Right lobe of liver (tissue), 6 donors: Measurements from ENCODE around the gene CLEC5A. TPM values are rescaled to one million over a fixed set of nuclear protein-coding genes. Genes with fewer than 3 reads are reported as not detected.

ENCODE experiments used
- ATAC-seq, 4 donors: fragments of 200-7000 bp; cut with Tn5 transposase; one replicate each; pipeline ENCODE4 v1.9.1; 2020; ENCODE audit warnings: mild to moderate bottlenecking in 4 of 4, moderate library complexity in 4 of 4
- DNase-seq, 3 donors: peaks; one replicate each; pipeline ENCODE4 v3.0.0-alpha.2; 2020
- H3K27ac ChIP-seq, 3 donors: fragments of 200-600 bp; one replicate each; pipeline ENCODE4 v1.8.0; 2022
- H3K27me3 ChIP-seq, 2 donors: fragments of 200-600 bp; one replicate each; pipeline ENCODE4 v1.8.0; 2022
- H3K36me3 ChIP-seq, 4 donors: fragments of 200-600 bp; sonication (generic) in 1 of 4; one replicate each; pipeline versions ENCODE4 v1.5.1 to v1.8.0; 2017 to 2022; ENCODE audit warnings: control low read depth in 1 of 4
- H3K4me1 ChIP-seq, 4 donors: fragments of 200-600 bp; sonication (generic) in 1 of 4; one replicate each; pipeline versions ENCODE4 v1.5.1 to v1.8.0; 2017 to 2022; ENCODE audit warnings: control low read depth in 1 of 4
- H3K4me3 ChIP-seq, 3 donors: fragments of 200-600 bp; one replicate each; pipeline ENCODE4 v1.8.0; 2022
- H3K9me3 ChIP-seq, 4 donors: fragments of 200-600 bp; sonication (generic) in 1 of 4; one replicate each; pipeline versions ENCODE4 v1.5.1 to v1.8.0; 2017 to 2022; ENCODE audit warnings: control low read depth in 1 of 4
- POLR2A ChIP-seq: fragments of 450-650 bp; IDR thresholded peaks from one replicate; pipeline ENCODE4 v1.6.1; 2017; ENCODE audit warnings: antibody characterized with exemption, mild to moderate bottlenecking
- WGBS: methylation state at CpG from one replicate; pipeline ENCODE4 v1.1.6; 2018; ENCODE audit warnings: low coverage, low lambda C conversion rate; ENCODE audit not compliant: insufficient coverage; ENCODE audit errors: missing lambda C conversion rate; 5-methylcytosine and 5-hydroxymethylcytosine counted together
- intact Hi-C, 2 donors: fragments of 100-400 bp; cut with DNase I; formaldehyde crosslinking; loops; one replicate each; pipeline versions ENCODE4 v1.11.2 to v1.14.1; 2022
- total RNA-seq, 6 experiments: library from RNA; depleted of rRNA in 2 of 6; stranded (reverse); fragments of >200 nt in 2 of 6; fragmentation: NEBNext Ultra II Directional in 3 of 6; extraction: Animal tissue kit (Norgen Biotek cat#: 25700) in 3 of 6; gene quantifications; one replicate each; pipeline versions ENCODE4 v1.1.0 to v1.2.4, GENCODE V29; 2016 to 2023
- TF ChIP-seq, protein P1 (sequence below), 4 donors: fragments of 200-600 bp in 3 of 4; fragments of 450-650 bp in 1 of 4; IDR thresholded peaks; one replicate each; pipeline versions ENCODE4 v1.5.1 to v1.8.0; 2016 to 2022; ENCODE audit warnings: antibody characterized with exemption in 4 of 4, mild to moderate bottlenecking in 2 of 4
- donor health status: DM: no; HTN: yes; CAD: no.
- donor health status: DM: no; HTN: no; CAD: no.
- donor health status: DM: no; HTN: no; CAD: no.
- donor health status: DM: no; HTN: yes; CAD: no.
- donor health status: DM: no; HTN: yes; CAD: no.

CLEC5A gene
- total RNA-seq, 6 experiments from 2014 or later, result 0.27 to 1.2 (median 0.92) TPM; not detected in 1

- TF ChIP-seq, protein P1, sequence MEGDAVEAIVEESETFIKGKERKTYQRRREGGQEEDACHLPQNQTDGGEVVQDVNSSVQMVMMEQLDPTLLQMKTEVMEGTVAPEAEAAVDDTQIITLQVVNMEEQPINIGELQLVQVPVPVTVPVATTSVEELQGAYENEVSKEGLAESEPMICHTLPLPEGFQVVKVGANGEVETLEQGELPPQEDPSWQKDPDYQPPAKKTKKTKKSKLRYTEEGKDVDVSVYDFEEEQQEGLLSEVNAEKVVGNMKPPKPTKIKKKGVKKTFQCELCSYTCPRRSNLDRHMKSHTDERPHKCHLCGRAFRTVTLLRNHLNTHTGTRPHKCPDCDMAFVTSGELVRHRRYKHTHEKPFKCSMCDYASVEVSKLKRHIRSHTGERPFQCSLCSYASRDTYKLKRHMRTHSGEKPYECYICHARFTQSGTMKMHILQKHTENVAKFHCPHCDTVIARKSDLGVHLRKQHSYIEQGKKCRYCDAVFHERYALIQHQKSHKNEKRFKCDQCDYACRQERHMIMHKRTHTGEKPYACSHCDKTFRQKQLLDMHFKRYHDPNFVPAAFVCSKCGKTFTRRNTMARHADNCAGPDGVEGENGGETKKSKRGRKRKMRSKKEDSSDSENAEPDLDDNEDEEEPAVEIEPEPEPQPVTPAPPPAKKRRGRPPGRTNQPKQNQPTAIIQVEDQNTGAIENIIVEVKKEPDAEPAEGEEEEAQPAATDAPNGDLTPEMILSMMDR (IDR thresholded peaks at IDR 0.05), result no peak
- no peak for TF ChIP-seq POLR2A
- Histone ChIP-seq H3K4me3 (no peak overlapping the region), H3K27ac (no peak overlapping the region), H3K27me3 (no peaks in the 10 kb centered on the region), H3K36me3 (no peaks in the 10 kb centered on the region), H3K9me3 (no peaks in the 10 kb centered on the region), H3K4me1 (no peaks in the 10 kb centered on the region)
- intact Hi-C loops, result no loop called here
- ATAC-seq (no peak), DNase-seq (no peak)
- 73% methylated on average over 4 of the region's 5 CpGs for WGBS
Measured at GRCh38 chr7:141930211-141930610, 16.6 kb downstream of the CLEC5A start.

GRCh38 chr7:141928845-141929195, 18.0 kb downstream of the CLEC5A start:
- H3K27ac ChIP-seq, result no peak overlapping the region

DNA sequence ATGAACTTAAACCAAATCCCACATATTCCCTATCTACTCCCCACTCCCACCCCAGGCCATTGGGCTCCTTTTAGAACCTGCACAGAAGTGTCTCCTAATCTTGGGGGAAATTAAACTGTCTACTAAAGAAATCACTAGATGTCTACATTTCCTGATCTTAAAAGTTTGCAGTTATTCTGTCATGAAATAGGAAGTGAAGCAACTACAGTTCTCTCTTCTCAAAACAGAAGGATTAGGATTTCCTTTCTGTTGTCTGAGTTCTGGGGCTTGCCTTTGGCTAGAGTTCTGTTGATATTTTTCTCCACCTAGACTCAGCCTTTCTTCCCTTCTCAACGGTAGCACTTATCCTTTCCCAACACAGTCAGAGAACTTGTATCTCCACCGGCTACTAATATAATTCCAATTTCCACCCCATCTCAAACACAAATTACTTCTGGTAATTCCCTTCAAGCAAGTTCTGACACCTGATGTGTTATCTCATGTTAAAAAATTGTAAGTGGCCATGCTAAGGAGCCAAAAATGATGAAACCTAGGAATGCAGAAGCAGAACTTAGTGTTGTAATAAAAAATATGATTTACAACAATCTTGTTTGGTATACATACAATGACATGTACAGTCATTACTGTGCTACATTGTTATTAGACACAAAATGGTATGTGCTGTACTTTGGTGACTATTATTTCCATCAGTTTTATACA, 18.5 kb downstream of the CLEC5A start:
- Histone ChIP-seq H3K9me3 (no peaks in the 10 kb centered on the region), H3K4me3 (no peak overlapping the region), H3K36me3 (no peaks in the 10 kb centered on the region), H3K4me1 (no peaks in the 10 kb centered on the region), H3K27ac (no peak overlapping the region), H3K27me3 (no peaks in the 10 kb centered on the region)
- ATAC-seq, result no peak
- TF ChIP-seq, protein P1 (IDR thresholded peaks at IDR 0.05), result no peak
- no peak for TF ChIP-seq POLR2A
- 34% methylated on average over 2 of the region's 2 CpGs for WGBS
- DNase-seq, result no peak
- intact Hi-C loops, result no loop called here

More at GRCh38 chr7:141928845-141929195, 18.0 kb downstream of the CLEC5A start:
- no peak for TF ChIP-seq POLR2A
- TF ChIP-seq, protein P1 (IDR thresholded peaks at IDR 0.05), result no peak
- H3K4me3 ChIP-seq, result no peak overlapping the region
- H3K9me3 ChIP-seq, result no peaks in the 10 kb centered on the region
- no peaks in the 10 kb centered on the region for H3K4me1 ChIP-seq
- no peaks in the 10 kb centered on the region for H3K36me3 ChIP-seq
- no peaks in the 10 kb centered on the region for H3K27me3 ChIP-seq
- DNase-seq, result no peak
- intact Hi-C loops, result no loop called here
- WGBS, result 17% methylated on average over 2 of the region's 3 CpGs
- no peak for ATAC-seq

DNA sequence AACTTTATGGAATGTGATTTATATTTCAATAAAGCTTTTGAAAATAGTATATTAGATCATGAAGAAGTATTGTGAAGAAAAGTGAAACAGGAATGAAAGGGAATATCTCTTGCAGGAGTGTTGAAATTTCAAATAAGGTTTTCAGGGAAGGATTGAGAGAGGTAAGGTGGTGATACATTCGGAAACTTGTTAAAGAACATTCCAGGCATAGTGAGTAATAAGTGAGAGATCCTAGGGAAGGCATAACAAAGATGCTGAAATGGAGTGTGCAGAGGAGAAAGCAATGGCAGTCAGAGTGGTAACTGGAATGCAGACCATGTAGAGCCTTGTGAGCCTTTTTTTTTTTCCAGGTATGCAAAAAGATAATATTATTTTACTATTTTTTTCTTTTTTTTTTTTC, 26.5 kb downstream of the CLEC5A start:
- Histone ChIP-seq H3K27ac (no peak overlapping the region), H3K27me3 (no peaks in the 10 kb centered on the region), H3K4me3 (no peak overlapping the region), H3K36me3 (no peaks in the 10 kb centered on the region), H3K9me3 (no peaks in the 10 kb centered on the region), H3K4me1 (no peaks in the 10 kb centered on the region)
- intact Hi-C loops, result no loop called here
- DNase-seq (no peak), ATAC-seq (no peak)
- 71% methylated on average over 1 of the region's 1 CpG for WGBS
- TF ChIP-seq, protein P1 (IDR thresholded peaks at IDR 0.05), result no peak
- TF ChIP-seq POLR2A, result no peak
